ENCODE data around the gene USP37. TPM values are rescaled to one million over a fixed set of nuclear protein-coding genes. Genes with fewer than 3 reads are reported as not detected.

The USP37 gene
- total and polyA plus RNA-seq, 4 experiments from 2014 or later: 8.5 to 29.1 (median 19.6) TPM

GRCh38 chr2:218400930-218401881, 166.9 kb downstream of the USP37 start:
- DNase-seq: no peak
- peak overlapping the region; percentile 74 to 97 (median 88) for H3K4me3 Mint-ChIP-seq
- Histone ChIP-seq H3K27me3 (ENCODE audit: insufficient read depth, low read length) (no peaks in the 10 kb centered on the region), H3K36me3 (ENCODE audit: insufficient read depth, low read length) (peaks cover 25% of the 10 kb centered on the region), H3K9me3 (ENCODE audit: control insufficient read depth in 1 of 2, low read length in 2 of 2) (no peaks in the 10 kb centered on the region), H3K27ac (ENCODE audit: low read depth, low read length) (peak overlapping the region; percentile 72), H3K4me1 (ENCODE audit: insufficient read depth, low read length) (peaks cover 75% of the 10 kb centered on the region), H3K4me3 (ENCODE audit: low read length in 2 of 2) (peak overlapping the region in 1 of 2 donors; percentile 57)
- peaks cover 22 to 75% (median 50%) of the 10 kb centered on the region in 4 donors for H3K4me1 Mint-ChIP-seq
- intact Hi-C loops (cut with micrococcal nuclease): loop anchor here (1.0 kb wide), 1 partner anchor 65 kb away; no protein-coding TSS in a partner anchor
- peak overlapping the region; percentile 42 to 100 (median 78) for H3K27ac Mint-ChIP-seq
- POLR2A ChIA-PET (ENCODE audit: partially characterized antibody): interaction anchor here (0.7 to 4.3 kb wide), 20 partner anchors 26 to 260 kb away, joined by 3 to 26 read pairs (median 4); partner anchors contain the start of genes AAMP, PNKD and TMBIM1
- H3K9me3 Mint-ChIP-seq: peaks cover 0 to 1% (median 0%) of the 10 kb centered on the region in 8 donors
- no peaks in the 10 kb centered on the region for H3K27me3 Mint-ChIP-seq
- CTCF ChIA-PET (ENCODE audit: partially characterized antibody): interaction anchor here (0.6 to 2.1 kb wide), 8 partner anchors 45 to 247 kb away, joined by 3 to 8 read pairs (median 4); partner anchors contain the start of genes AAMP, CATIP and PNKD
- peaks cover 6 to 50% of the 10 kb centered on the region in 2 donors for H3K36me3 Mint-ChIP-seq

Small RNA genes within 50 kb of the gene (microRNA-seq; reads per million reads assigned to microRNA genes)
- gene MIR26B (ENCODE audit: borderline microRNAs expressed, borderline number of aligned reads, borderline replicate concordance): 69,957 reads per million, percentile 99 among the genes with 10 or more reads in this experiment

Other genes starting within 250 kb of the USP37 start
- gene CATIP, start 211.5 kb downstream of the USP37 start, total RNA-seq: not detected
- gene CATIP, start 211.5 kb downstream of the USP37 start, polyA plus RNA-seq: not detected
- 1 to 10 TPM; 1.3 to 1.9 TPM for gene SLC11A1, start 186.1 kb downstream of the USP37 start, total RNA-seq
- under 1 TPM; 0.37 to 0.92 TPM for gene SLC11A1, start 186.1 kb downstream of the USP37 start, polyA plus RNA-seq
- 100 to 1,000 TPM; 182 to 183 TPM for gene CTDSP1, start 168.5 kb downstream of the USP37 start, total RNA-seq
- gene CTDSP1, start 168.5 kb downstream of the USP37 start, polyA plus RNA-seq: 10 to 100 TPM; 26.4 to 37.7 TPM
- not detected for gene VIL1, start 149.2 kb downstream of the USP37 start, total RNA-seq
- not detected for gene VIL1, start 149.2 kb downstream of the USP37 start, polyA plus RNA-seq
- 10 to 100 TPM; 53.9 to 58.0 TPM for gene CNOT9, start 488 bp upstream of the USP37 start, total RNA-seq
- gene CNOT9, start 488 bp upstream of the USP37 start, polyA plus RNA-seq: 10 to 100 TPM; 19.4 to 22.9 TPM
- under 1 TPM; 0.26 to 0.30 TPM for gene PLCD4, start 39.5 kb upstream of the USP37 start, total RNA-seq
- under 1 TPM in 1 of 2 donors, not detected in 1; 0.49 TPM for gene PLCD4, start 39.5 kb upstream of the USP37 start, polyA plus RNA-seq
- gene ZNF142, start 91.3 kb upstream of the USP37 start, total RNA-seq: 10 to 100 TPM; 44.4 to 54.5 TPM
- 10 to 100 TPM in 1 of 2 donors, 1 to 10 TPM in 1; 1.9 to 17.3 TPM for gene ZNF142, start 91.3 kb upstream of the USP37 start, polyA plus RNA-seq
- 10 to 100 TPM; 53.0 to 57.2 TPM for gene BCS1L, start 91.3 kb upstream of the USP37 start, total RNA-seq
- 10 to 100 TPM; 13.9 to 18.2 TPM for gene BCS1L, start 91.3 kb upstream of the USP37 start, polyA plus RNA-seq
- 10 to 100 TPM; 28.6 to 32.9 TPM for gene RNF25, start 103.7 kb upstream of the USP37 start, total RNA-seq
- gene RNF25, start 103.7 kb upstream of the USP37 start, polyA plus RNA-seq: 10 to 100 TPM; 13.5 to 22.8 TPM
- 10 to 100 TPM; 25.8 to 27.3 TPM for gene STK36, start 103.7 kb upstream of the USP37 start, total RNA-seq
- 1 to 10 TPM; 3.7 to 4.3 TPM for gene STK36, start 103.7 kb upstream of the USP37 start, polyA plus RNA-seq
- 10 to 100 TPM; 23.1 to 26.1 TPM for gene TTLL4, start 142.5 kb upstream of the USP37 start, total RNA-seq
- gene TTLL4, start 142.5 kb upstream of the USP37 start, polyA plus RNA-seq: 1 to 10 TPM in 1 of 2 donors, under 1 TPM in 1; 0.36 to 5.3 TPM
- 1 to 10 TPM; 7.2 to 8.1 TPM for gene CYP27A1, start 213.8 kb upstream of the USP37 start, total RNA-seq
- gene CYP27A1, start 213.8 kb upstream of the USP37 start, polyA plus RNA-seq: under 1 TPM in 1 of 2 donors, not detected in 1; 0.15 TPM